Keratinocyte (primary cell): ENCODE results near the gene MGAT5. TPM values are rescaled to one million over a fixed set of nuclear protein-coding genes. Genes with fewer than 3 reads are reported as not detected.

Experiments
- DNase-seq: peaks from one replicate; pipeline ENCODE4 v3.0.0-alpha.2; 2011; ENCODE audit warnings: low read depth, missing footprints, low spot score
- FAIRE-seq: peaks from 2 replicates; lab custom pipeline; 2011; peaks lifted over from hg19 to GRCh38; lab: Jason Lieb, UNC
- H2AFZ ChIP-seq: 2 replicates; pipeline ENCODE4 v1.6.0; 2012; ENCODE audit warnings: low read length, control low read depth, inconsistent platforms; ENCODE audit not compliant: control insufficient read depth
- H3K27ac ChIP-seq: 2 replicates; pipeline ENCODE4 v1.5.1; 2011; ENCODE audit warnings: low read length; ENCODE audit not compliant: control insufficient read depth, insufficient read depth
- H3K27me3 ChIP-seq: 3 replicates; pipeline ENCODE4 v1.6.0; 2011; ENCODE audit warnings: low read length; ENCODE audit not compliant: control insufficient read depth, insufficient read depth; ENCODE audit errors: extremely low read depth
- H3K36me3 ChIP-seq, 2 experiments: 2 replicates in 1 of 2; 3 replicates in 1 of 2; pipeline ENCODE4 v1.5.1; 2011; ENCODE audit warnings: low read length in 2 of 2, mild to moderate bottlenecking in 1 of 2; ENCODE audit not compliant: control insufficient read depth in 2 of 2, insufficient read depth in 2 of 2; ENCODE audit errors: extremely low read depth in 1 of 2
- H3K4me1 ChIP-seq: 3 replicates; pipeline ENCODE4 v1.5.1; 2011; ENCODE audit warnings: low read length; ENCODE audit not compliant: control insufficient read depth, insufficient read depth; ENCODE audit errors: extremely low read depth
- H3K4me2 ChIP-seq: 3 replicates; pipeline ENCODE4 v1.6.0; 2011; ENCODE audit warnings: low read depth, low read length; ENCODE audit not compliant: control insufficient read depth, insufficient read depth; ENCODE audit errors: extremely low read depth
- H3K4me3 ChIP-seq, 3 experiments: fragments of 200-600 bp in 1 of 3; sonication (generic) in 1 of 3; 2 replicates in 2 of 3; 3 replicates in 1 of 3; pipeline ENCODE4 v1.5.1; 2011 to 2016; ENCODE audit warnings: low read length in 3 of 3, mild to moderate bottlenecking in 3 of 3, control low read depth in 2 of 3, inconsistent platforms in 1 of 3, low read depth in 1 of 3, mixed read lengths in 1 of 3, mixed run types in 1 of 3, moderate library complexity in 1 of 3; ENCODE audit not compliant: control insufficient read depth in 2 of 3, insufficient read depth in 2 of 3; ENCODE audit errors: extremely low read depth in 1 of 3
- H3K79me2 ChIP-seq: 2 replicates; pipeline ENCODE4 v1.6.0; 2012; ENCODE audit warnings: low read length; ENCODE audit not compliant: control insufficient read depth, insufficient read depth
- H3K9ac ChIP-seq: 3 replicates; pipeline ENCODE4 v1.6.0; 2011; ENCODE audit warnings: low read length; ENCODE audit not compliant: control insufficient read depth, insufficient read depth; ENCODE audit errors: extremely low read depth
- H3K9me1 ChIP-seq: 3 replicates; pipeline ENCODE4 v1.6.0; 2011; ENCODE audit warnings: low read length; ENCODE audit not compliant: control insufficient read depth, insufficient read depth; ENCODE audit errors: extremely low read depth
- H3K9me3 ChIP-seq: 2 replicates; pipeline ENCODE4 v1.5.1; 2012; ENCODE audit warnings: low read depth, low read length; ENCODE audit not compliant: control insufficient read depth
- H4K20me1 ChIP-seq: 3 replicates; pipeline ENCODE4 v1.6.0; 2011; ENCODE audit warnings: low read length; ENCODE audit not compliant: control insufficient read depth, insufficient read depth; ENCODE audit errors: extremely low read depth
- CTCF ChIP-seq, 3 experiments: IDR thresholded peaks in 1 of 3; conservative IDR thresholded peaks in 1 of 3; optimal IDR thresholded peaks in 1 of 3; 2 replicates in 2 of 3; 3 replicates in 1 of 3; pipeline versions ENCODE3 to v1.5.1; 2011; ENCODE audit warnings: low read length in 3 of 3, mild to moderate bottlenecking in 3 of 3, moderate library complexity in 2 of 3, control low read depth in 1 of 3, inconsistent platforms in 1 of 3; ENCODE audit not compliant: insufficient read depth in 2 of 3; ENCODE audit errors: extremely low read depth in 1 of 3
- EZH2 ChIP-seq: IDR thresholded peaks from one replicate; pipeline ENCODE4 v1.6.1; 2012; ENCODE audit warnings: inconsistent platforms, mild to moderate bottlenecking, low read length, moderate library complexity
- dilution Hi-C: fragments of 300-500 bp; cut with MboI; formaldehyde crosslinking; loops from one replicate; pipeline ENCODE4 v1.7.0; 2020; ENCODE audit warnings: low sequenced_read_pairs; ENCODE audit not compliant: extremely low pct_ligation_motif_present
- polyA plus RNA-seq, 5 experiments: library from polyadenylated mRNA; depleted of rRNA in 3 of 5; stranded (reverse) in 3 of 5; stranded (forward) in 1 of 5; unstranded in 1 of 5; fragments of >200 nt; gene quantifications; 1 replicate in 1 of 5; 2 replicates in 3 of 5; 3 replicates in 1 of 5; pipeline versions ENCODE4 v1.2.1 to v1.2.3, GENCODE V29; 2011 to 2012; ENCODE audit warnings: missing spikeins in 2 of 5, low read depth in 1 of 5, low replicate concordance in 1 of 5

MGAT5 gene
- polyA plus RNA-seq, 1 donor (not counting 4 experiments of a cell fraction or from before 2014, with no cell fraction given) = 23.0 TPM

DNA sequence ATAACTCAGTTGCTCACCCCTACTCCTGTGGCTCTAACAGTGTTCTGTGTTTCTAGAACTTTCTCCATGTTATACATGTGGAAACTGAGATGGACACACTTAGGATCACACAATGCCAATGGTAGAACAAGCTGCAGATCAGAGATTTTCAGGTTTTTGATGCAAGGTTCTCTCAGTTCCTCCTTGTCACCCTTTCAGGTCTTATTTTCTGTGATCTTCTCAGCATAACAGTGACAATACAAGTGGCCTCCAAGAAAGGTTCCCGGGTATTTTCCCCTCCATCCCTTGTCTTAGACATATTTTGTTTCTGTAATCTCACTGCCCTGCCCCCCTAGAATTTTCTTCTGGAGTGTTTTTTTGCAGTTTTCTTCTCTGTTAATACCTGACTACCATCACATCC, 6.2 kb upstream of the MGAT5 start:
- peaks cover 2% of the 10 kb centered on the region for H3K9me1 ChIP-seq
- no peaks in the 10 kb centered on the region for H3K9me3 ChIP-seq
- H3K4me2 ChIP-seq = no peak overlapping the region
- H3K4me1 ChIP-seq = peaks cover 10% of the 10 kb centered on the region
- dilution Hi-C loops = no loop called here
- H3K27me3 ChIP-seq = no peaks in the 10 kb centered on the region
- no peak overlapping the region for H3K9ac ChIP-seq
- H3K79me2 ChIP-seq = peaks cover 28% of the 10 kb centered on the region
- no peak overlapping the region for H3K4me3 ChIP-seq
- peaks cover 0 to 3% of the 10 kb centered on the region in 2 experiments for H3K36me3 ChIP-seq
- no peak for FAIRE-seq
- H2AFZ ChIP-seq = no peak overlapping the region
- peaks cover 4% of the 10 kb centered on the region for H4K20me1 ChIP-seq
- no peak for DNase-seq
- TF ChIP-seq EZH2 (no peak), CTCF (optimal IDR thresholded peaks at IDR 0.05 in 1 of 3, IDR thresholded peaks at IDR 0.05 in 1 of 3, conservative IDR thresholded peaks at IDR 0.05 in 1 of 3; ENCODE audit: extremely low read depth in 1 of 3, insufficient read depth in 2 of 3, low read length in 3 of 3) (no peak)
- H3K27ac ChIP-seq = no peak overlapping the region

DNA sequence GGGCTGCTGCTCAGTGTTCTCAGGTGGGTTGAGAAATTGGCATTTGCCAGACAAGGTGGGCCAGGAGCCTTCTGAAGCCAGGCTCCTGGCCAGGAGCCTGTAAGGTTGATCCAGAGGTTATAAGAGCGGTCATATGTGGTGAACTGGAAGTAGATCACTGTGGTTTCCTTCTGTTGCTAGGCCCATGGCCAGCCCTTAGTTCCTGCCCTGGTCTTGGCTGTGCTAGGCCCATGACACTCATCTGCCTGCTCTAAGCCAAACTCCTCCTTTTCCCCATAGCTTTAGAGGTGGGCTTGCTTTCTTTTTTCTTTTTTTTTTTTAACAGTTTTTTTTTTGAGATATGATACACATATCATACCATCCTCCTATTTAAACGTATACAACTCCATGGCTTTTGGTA, 5.0 kb upstream of the MGAT5 start:
- Histone ChIP-seq H3K9me1 (peaks cover 2% of the 10 kb centered on the region), H3K4me1 (peaks cover 9% of the 10 kb centered on the region), H2AFZ (no peak overlapping the region), H3K4me3 (no peak overlapping the region), H3K9ac (no peak overlapping the region), H3K79me2 (peaks cover 28% of the 10 kb centered on the region), H3K4me2 (no peak overlapping the region), H3K27me3 (no peaks in the 10 kb centered on the region), H3K27ac (no peak overlapping the region), H4K20me1 (peaks cover 4% of the 10 kb centered on the region), H3K9me3 (no peaks in the 10 kb centered on the region), H3K36me3 (peaks cover under 1 to 3% of the 10 kb centered on the region in 2 experiments)
- DNase-seq (no peak), FAIRE-seq (no peak)
- dilution Hi-C loops = no loop called here
- TF ChIP-seq EZH2 (no peak), CTCF (optimal IDR thresholded peaks at IDR 0.05 in 1 of 3, IDR thresholded peaks at IDR 0.05 in 1 of 3, conservative IDR thresholded peaks at IDR 0.05 in 1 of 3; ENCODE audit: extremely low read depth in 1 of 3, insufficient read depth in 2 of 3, low read length in 3 of 3) (no peak)
